GM21447 (cell line): Measurements from ENCODE around the gene CDH18.
"Not testable (repeated sequence)": the region's sequence is repeated elsewhere in the genome, so short reads cannot be mapped to it uniquely, and the experiment has no call there.

Source experiments
- ATAC-seq: cut with Tn5 transposase; IDR thresholded peaks from one replicate; pipeline ENCODE4 v1.9.1; 2021; ENCODE audit not compliant: unreplicated experiment

The CDH18 gene

GRCh38 chr5:19865336-19866089 is 122.5 kb downstream of the CDH18 start:
- no peak for ATAC-seq

GRCh38 chr5:19862711-19863110 is 125.3 kb downstream of the CDH18 start:
- ATAC-seq: no peak

GRCh38 chr5:19859020-19859419 is 129.0 kb downstream of the CDH18 start:
- no peak for ATAC-seq

DNA sequence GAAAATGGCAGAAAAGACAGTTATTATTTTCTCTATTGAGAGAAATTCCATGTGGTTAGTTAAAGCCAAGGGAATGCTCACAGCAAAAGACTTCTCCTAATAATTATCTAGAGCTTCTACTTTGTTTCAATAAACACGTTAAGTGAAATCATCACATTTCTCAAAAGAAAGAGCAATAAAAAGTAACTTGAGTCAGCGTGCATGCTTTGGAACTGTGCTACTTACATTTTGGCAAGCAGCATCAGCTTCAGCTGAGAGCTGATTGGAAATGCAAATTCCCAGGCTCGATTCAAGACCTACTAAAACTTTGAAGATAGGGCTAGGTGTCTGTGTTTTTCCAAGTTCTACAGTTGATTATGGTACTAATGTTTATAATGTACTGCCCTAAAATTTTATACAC is 132.1 kb downstream of the CDH18 start:
- no peak for ATAC-seq

- no peak for ATAC-seq
Observed at GRCh38 chr5:19855453-19855852, 132.5 kb downstream of the CDH18 start.

- no peak for ATAC-seq
Observed at GRCh38 chr5:19855031-19855430, 133.0 kb downstream of the CDH18 start.

- ATAC-seq: no peak
Observed at GRCh38 chr5:19853616-19854240, 134.3 kb downstream of the CDH18 start.

DNA sequence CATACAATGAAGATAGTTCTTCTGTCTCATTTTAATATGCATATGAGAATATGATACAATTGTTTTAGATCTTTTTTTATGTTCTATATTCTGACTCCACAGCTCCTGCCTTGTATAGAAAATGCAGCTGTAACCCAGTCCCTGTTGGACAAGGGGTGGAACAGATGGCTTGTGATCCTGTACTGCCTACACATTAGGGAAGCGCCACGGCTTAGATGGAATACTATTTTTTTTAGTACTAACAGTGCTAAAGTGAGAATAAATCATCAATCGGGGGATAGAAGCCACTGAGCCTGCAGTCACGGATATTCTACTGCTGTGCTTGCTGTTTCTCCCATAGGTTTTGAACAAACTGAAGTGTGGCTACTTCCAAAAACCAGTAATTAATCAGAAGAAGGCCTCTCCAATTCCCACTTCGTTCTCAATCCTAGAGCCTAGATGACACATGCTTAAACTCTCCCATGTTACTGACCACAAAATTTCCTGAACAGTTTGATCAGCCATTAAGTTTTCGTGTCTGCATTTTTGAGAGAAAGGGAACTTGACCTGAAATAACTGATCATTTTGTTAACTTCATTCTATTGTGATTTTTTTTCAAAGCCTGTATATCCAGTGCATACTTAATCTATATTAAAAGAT is 150.3 kb downstream of the CDH18 start:
- no peak for ATAC-seq

DNA sequence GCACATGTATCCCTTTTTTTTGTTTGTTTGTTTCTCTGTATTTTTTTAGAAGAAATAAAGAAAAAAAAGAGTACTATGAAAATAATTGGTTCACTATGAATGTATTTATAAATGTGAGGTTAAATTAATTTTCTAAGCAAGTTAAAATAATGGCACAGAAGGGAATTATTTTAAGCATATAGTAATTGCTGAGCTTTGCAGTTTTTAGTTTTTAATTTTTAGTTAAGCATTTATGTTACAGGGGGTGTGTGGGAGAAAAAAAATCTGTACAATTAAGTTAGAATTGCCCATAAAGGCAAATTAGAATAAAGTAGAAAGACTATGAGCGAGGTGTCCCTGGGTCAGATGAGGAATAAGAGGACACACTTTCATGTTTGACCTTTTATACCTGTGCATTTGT is 152.6 kb downstream of the CDH18 start:
- ATAC-seq: no peak

GRCh38 chr5:19812720-19813119 is 175.3 kb downstream of the CDH18 start:
- ATAC-seq: not testable (repeated sequence)

GRCh38 chr5:19806756-19807155 is 181.2 kb downstream of the CDH18 start:
- no peak for ATAC-seq

GRCh38 chr5:19802686-19803085 is 185.3 kb downstream of the CDH18 start:
- no peak for ATAC-seq

GRCh38 chr5:19795218-19795617 is 192.8 kb downstream of the CDH18 start:
- no peak for ATAC-seq

- no peak for ATAC-seq
Observed at GRCh38 chr5:19790829-19791466, 197.1 kb downstream of the CDH18 start.

DNA sequence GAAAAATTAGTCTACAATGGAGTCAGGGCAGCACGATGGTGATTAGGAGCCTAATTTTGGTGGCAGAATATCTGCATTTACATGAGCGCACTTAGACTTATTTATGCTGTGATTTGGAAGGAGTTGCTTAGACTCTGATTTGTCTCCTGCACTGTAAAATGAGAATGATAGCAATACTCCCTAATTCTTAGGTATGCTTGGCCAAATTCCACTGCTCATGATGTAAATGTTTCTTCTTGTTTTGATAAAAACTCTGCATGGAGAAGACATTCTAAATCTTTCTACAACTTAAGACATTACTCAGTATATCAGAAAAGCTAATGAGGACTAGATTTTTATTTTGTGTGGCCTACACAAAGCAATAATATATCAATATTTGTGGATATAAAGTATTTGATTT is 205.4 kb downstream of the CDH18 start:
- no peak for ATAC-seq

DNA sequence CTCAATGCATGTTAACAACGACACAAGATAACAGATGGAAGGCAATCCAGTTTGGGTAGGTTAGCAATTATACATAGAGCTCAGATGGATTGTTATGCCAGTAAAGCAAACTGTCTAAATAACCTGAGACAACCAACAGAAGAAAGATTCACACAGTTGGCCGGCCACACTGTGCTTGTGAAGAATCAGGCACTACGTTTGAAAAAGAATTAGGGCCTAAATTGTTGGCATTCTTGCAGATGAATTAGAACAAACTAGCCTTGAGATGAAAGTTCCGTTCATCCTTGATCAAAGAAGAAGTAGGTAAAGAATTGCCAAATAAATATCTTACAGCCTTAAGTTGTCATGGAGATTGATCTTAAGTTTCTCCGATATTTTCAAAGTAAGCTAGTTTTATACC is 210.6 kb downstream of the CDH18 start:
- ATAC-seq: no peak

DNA sequence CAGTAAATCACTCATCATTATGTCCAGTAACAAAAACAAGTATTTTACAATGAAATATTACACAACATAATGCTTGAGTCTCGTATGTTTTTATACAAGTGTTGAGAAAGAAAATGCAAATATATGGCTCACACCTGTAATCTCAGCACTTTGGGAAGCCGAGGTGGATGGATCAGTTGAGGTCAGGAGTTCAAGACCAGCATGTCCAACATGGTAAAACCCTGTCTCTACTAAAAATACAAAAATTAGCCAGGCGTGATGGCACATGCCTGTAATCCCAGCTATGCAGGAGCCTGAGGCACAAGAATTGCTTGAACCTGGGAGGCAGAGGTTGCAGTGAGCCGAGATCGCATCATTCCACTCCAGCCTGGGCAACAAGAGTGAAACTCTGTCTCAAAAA is 211.1 kb downstream of the CDH18 start:
- not testable (repeated sequence) for ATAC-seq

- ATAC-seq: no peak
Observed at GRCh38 chr5:19771174-19771835, 216.7 kb downstream of the CDH18 start.

DNA sequence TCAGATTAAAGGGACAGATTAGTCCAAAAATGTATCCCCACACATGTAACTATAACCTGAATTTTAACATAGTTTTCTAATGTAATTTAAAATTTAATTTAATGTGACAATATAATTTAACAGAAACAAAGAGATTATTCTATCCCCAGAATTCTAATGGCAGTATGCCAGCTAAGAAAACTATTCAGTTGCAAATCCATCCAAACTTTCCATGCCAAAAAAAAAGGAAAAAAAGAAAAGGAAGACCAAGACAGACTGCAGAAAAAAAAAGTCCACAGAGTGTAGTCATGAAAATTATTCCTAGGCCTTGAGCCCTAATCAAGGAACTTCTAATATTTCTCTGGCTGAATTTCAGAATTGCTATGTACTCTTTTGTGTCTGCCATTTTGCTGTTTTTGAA is 217.6 kb downstream of the CDH18 start:
- ATAC-seq: no peak

DNA sequence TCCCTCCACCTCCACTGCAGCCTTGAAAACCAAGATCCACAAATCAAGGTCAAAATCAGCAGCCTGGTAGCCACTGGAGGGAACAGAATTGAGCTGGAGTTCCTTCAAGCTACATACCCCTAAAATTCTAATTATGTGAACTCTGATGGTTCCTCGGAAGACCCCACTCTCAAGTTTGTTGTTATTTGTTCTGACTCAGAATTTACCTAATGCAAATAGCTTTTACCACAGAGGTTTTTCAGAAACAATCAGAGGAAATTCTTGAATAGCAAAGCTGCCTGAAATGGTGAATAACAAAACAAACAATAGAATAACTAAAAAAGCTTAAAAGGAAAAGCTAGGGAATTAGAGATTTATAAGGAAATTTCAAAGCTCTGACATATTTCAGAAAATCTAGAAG is 220.0 kb downstream of the CDH18 start:
- ATAC-seq: no peak

DNA sequence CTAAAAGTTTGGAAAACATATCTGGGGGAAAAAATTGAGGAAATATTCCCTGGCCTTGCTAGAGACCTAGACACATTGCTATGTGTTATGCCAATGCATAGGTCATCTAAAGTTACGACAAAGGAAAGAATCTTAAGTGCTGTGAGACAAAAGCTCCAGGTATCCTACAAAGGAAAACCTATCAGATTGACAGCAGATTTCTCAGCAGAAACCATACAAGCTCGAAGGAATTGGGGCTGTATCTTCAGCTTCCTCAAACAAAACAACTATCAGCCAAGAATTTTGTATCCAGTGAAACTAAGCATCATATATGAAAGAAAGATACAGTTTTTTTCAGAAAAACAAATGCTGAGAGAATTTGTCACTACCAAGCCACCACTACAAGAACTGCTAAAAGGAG is 234.4 kb downstream of the CDH18 start:
- ATAC-seq: no peak
